K562 (cell line): ENCODE measurements around the gene HNRNPF. TPM values are rescaled to one million over a fixed set of nuclear protein-coding genes. Genes with fewer than 3 reads are reported as not detected.

ENCODE experiments used
- ARHGAP35 ChIP-seq: fragments of 450-650 bp; IDR thresholded peaks from 2 replicates; pipeline ENCODE4 v1.6.1; 2018; ENCODE audit not compliant: partially characterized antibody
- ARID2 ChIP-seq: fragments of 450-650 bp; IDR thresholded peaks from 2 replicates; pipeline ENCODE4 v1.6.1; 2017; ENCODE audit warnings: antibody characterized with exemption, mild to moderate bottlenecking
- ATF1 ChIP-seq, 2 experiments: fragments of 450-650 bp in 1 of 2; IDR thresholded peaks; 2 replicates each; pipeline ENCODE4 v1.6.1; 2016; ENCODE audit warnings: missing compliant biosample characterization in 1 of 2, missing genetic modification characterization in 1 of 2
- GTF2E2 ChIP-seq: fragments of 200-800 bp; sonication (Bioruptor generic); IDR thresholded peaks from 2 replicates; pipeline ENCODE4 v1.6.1; 2016; ENCODE audit warnings: missing genetic modification characterization, missing compliant biosample characterization
- HMG20B ChIP-seq: fragments of 250-450 bp; sonication (Bioruptor Pico); IDR thresholded peaks from 2 replicates; pipeline ENCODE4 v1.5.0; 2021; ENCODE audit warnings: mild to moderate bottlenecking
- KDM5B ChIP-seq: fragments of 200-600 bp; sonication (generic); IDR thresholded peaks from 2 replicates; pipeline ENCODE4 v1.6.1; 2012; ENCODE audit warnings: low read depth, mild to moderate bottlenecking, moderate library complexity, low read length, control low read depth, inconsistent platforms; ENCODE audit not compliant: insufficient replicate concordance
- MTA1 ChIP-seq: fragments of 450-650 bp; IDR thresholded peaks from 2 replicates; pipeline ENCODE4 v1.6.1; 2017; ENCODE audit warnings: borderline replicate concordance
- MXI1 ChIP-seq: IDR thresholded peaks from 2 replicates; pipeline ENCODE4 v1.6.1; 2011; ENCODE audit warnings: low read depth, mild to moderate bottlenecking, improper control_type of control experiment, low read length
- NEUROD1 ChIP-seq: fragments of 150-350 bp; IDR thresholded peaks from 2 replicates; pipeline ENCODE4 v1.6.1; 2014; ENCODE audit warnings: borderline replicate concordance, low read length, low read depth; ENCODE audit not compliant: partially characterized antibody
- NFRKB ChIP-seq: fragments of 450-650 bp; IDR thresholded peaks from 2 replicates; pipeline ENCODE4 v1.6.1; 2016; ENCODE audit warnings: low read depth
- PHF8 ChIP-seq: fragments of 200-600 bp; sonication (generic); IDR thresholded peaks from 2 replicates; pipeline ENCODE4 v1.6.1; 2012; ENCODE audit warnings: mixed run types, mild to moderate bottlenecking, inconsistent platforms, low read length, moderate library complexity, borderline replicate concordance
- PTBP1 ChIP-seq: fragments of 200-400 bp; formaldehyde crosslinking; IDR thresholded peaks from 2 replicates; pipeline ENCODE4 v1.6.1; 2017; ENCODE audit warnings: low read depth, low read length
- PTTG1 ChIP-seq: fragments of 450-650 bp; IDR thresholded peaks from 2 replicates; pipeline ENCODE4 v1.6.1; 2016; ENCODE audit warnings: low read depth, mild to moderate bottlenecking, missing genetic modification characterization, missing compliant biosample characterization
- SMARCE1 ChIP-seq: fragments of 450-650 bp; IDR thresholded peaks from 2 replicates; pipeline ENCODE4 v1.7.1; 2016; ENCODE audit warnings: mild to moderate bottlenecking
- SMC3 ChIP-seq: conservative IDR thresholded peaks from 2 replicates; pipeline ENCODE4 v1.6.1; 2011; ENCODE audit warnings: low read depth, low read length, improper control_type of control experiment; ENCODE audit not compliant: insufficient read depth
- U2AF1 ChIP-seq: fragments of 200-400 bp; formaldehyde crosslinking; optimal IDR thresholded peaks from 2 replicates; pipeline ENCODE3; 2017; ENCODE audit warnings: mild to moderate bottlenecking, low read depth, low read length, moderate library complexity
- ZBTB17 ChIP-seq: fragments of 450-650 bp; formaldehyde crosslinking; IDR thresholded peaks from 2 replicates; pipeline ENCODE4 v1.4.0; 2020; ENCODE audit warnings: mild to moderate bottlenecking
- ZNF174 ChIP-seq: fragments of 250-450 bp; sonication (Bioruptor Pico); IDR thresholded peaks from 2 replicates; pipeline ENCODE4 v1.4.0; 2020; ENCODE audit warnings: mild to moderate bottlenecking
- ZNF324 ChIP-seq: fragments of 250-450 bp; sonication (Bioruptor Pico); IDR thresholded peaks from 2 replicates; pipeline ENCODE4 v1.4.0; 2020; ENCODE audit warnings: mild to moderate bottlenecking
- ZNF449 ChIP-seq: fragments of 250-450 bp; sonication (Bioruptor Pico); IDR thresholded peaks from 2 replicates; pipeline ENCODE4 v1.8.0; 2022; ENCODE audit warnings: moderate library complexity, mild to moderate bottlenecking, inconsistent platforms
- polyA plus RNA-seq, 8 experiments: library from polyadenylated mRNA; depleted of rRNA in 4 of 8; stranded (reverse) in 5 of 8; unstranded in 3 of 8; fragments of >200 nt; fragmentation: Nextera tagmentation in 2 of 8; fragmentation: Illumina TruSeq in 1 of 8; extraction: Ambion mirVana in 2 of 8; extraction: Trizol in 1 of 8; gene quantifications; 2 replicates each; pipeline versions ENCODE4 v1.2.1 to v1.2.3, GENCODE V29; 2011 to 2014; ENCODE audit warnings: inconsistent platforms in 1 of 8, missing spikeins in 1 of 8
- total RNA-seq, 7 experiments: library from RNA; depleted of rRNA in 6 of 7; stranded (reverse); fragments of >200 nt in 6 of 7; fragmentation: Illumina TruSeq in 2 of 7; extraction: Trizol in 2 of 7; gene quantifications; 2 replicates each; pipeline versions ENCODE4 v1.2.1 to v1.2.3, GENCODE V29; 2011 to 2021; ENCODE audit warnings: low replicate concordance in 1 of 7
- TF ChIP-seq, protein P1 (sequence below), 3 experiments: fragments of 200-800 bp in 1 of 3; sonication (Bioruptor generic) in 1 of 3; sonication (generic) in 1 of 3; formaldehyde crosslinking in 1 of 3; IDR thresholded peaks; 2 replicates each; pipeline versions ENCODE4 v1.6.1 to v1.8.0; 2016 to 2022; ENCODE audit warnings: mild to moderate bottlenecking in 2 of 3, missing compliant biosample characterization in 2 of 3, missing genetic modification characterization in 2 of 3, missing genetic modification reagents in 1 of 3
- TF ChIP-seq, protein P2 (sequence below): fragments of 150-350 bp; IDR thresholded peaks from 2 replicates; pipeline ENCODE4 v1.6.1; 2014; ENCODE audit warnings: low read depth, mild to moderate bottlenecking, low read length, borderline replicate concordance

Gene HNRNPF
- total and polyA plus RNA-seq, 9 of the 15 experiments (the other 6 are each of a cell fraction or from before 2014, with no cell fraction given): 192 to 489 (median 416) TPM

- TF ChIP-seq, protein P1, sequence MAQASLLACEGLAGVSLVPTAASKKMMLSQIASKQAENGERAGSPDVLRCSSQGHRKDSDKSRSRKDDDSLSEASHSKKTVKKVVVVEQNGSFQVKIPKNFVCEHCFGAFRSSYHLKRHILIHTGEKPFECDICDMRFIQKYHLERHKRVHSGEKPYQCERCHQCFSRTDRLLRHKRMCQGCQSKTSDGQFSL (CRISPR knock-in tag; IDR thresholded peaks at IDR 0.05): 0 out of 2 replicates have a peak, but pooled peaks have one; percentile 60
- TF ChIP-seq, protein P1 (tag; IDR thresholded peaks at IDR 0.05): no peak
- TF ChIP-seq PTTG1 (tag) (no peak), KDM5B (peak; percentile 86), MXI1 (no peak), ZBTB17 (peak; percentile 80; the same call in 1 of the 2 replicates), NEUROD1 (peak; percentile 10), GTF2E2 (peak; percentile 70), ATF1 (CRISPR knock-in tag; IDR thresholded peaks at IDR 0.05) (peak; percentile 44; the same call in 1 of the 2 replicates), ATF1 (tag; IDR thresholded peaks at IDR 0.05) (peak; percentile 98), ZNF174 (CRISPR knock-in tag) (no peak), ZNF324 (CRISPR knock-in tag) (no peak), SMARCE1 (peak; percentile 55; the same call in 1 of the 2 replicates), PTBP1 (no peak), SMC3 (0 out of 2 replicates have a peak, but pooled peaks have one; percentile 24), ZNF449 (no peak), U2AF1 (peak; percentile 75), MTA1 (peak; percentile 63; the same call in 1 of the 2 replicates), HMG20B (CRISPR knock-in tag) (no peak), NFRKB (peak; percentile 93), ARHGAP35 (no peak), PHF8 (peak; percentile 97), ARID2 (peak; percentile 72; the same call in 1 of the 2 replicates)
- TF ChIP-seq, protein P2, sequence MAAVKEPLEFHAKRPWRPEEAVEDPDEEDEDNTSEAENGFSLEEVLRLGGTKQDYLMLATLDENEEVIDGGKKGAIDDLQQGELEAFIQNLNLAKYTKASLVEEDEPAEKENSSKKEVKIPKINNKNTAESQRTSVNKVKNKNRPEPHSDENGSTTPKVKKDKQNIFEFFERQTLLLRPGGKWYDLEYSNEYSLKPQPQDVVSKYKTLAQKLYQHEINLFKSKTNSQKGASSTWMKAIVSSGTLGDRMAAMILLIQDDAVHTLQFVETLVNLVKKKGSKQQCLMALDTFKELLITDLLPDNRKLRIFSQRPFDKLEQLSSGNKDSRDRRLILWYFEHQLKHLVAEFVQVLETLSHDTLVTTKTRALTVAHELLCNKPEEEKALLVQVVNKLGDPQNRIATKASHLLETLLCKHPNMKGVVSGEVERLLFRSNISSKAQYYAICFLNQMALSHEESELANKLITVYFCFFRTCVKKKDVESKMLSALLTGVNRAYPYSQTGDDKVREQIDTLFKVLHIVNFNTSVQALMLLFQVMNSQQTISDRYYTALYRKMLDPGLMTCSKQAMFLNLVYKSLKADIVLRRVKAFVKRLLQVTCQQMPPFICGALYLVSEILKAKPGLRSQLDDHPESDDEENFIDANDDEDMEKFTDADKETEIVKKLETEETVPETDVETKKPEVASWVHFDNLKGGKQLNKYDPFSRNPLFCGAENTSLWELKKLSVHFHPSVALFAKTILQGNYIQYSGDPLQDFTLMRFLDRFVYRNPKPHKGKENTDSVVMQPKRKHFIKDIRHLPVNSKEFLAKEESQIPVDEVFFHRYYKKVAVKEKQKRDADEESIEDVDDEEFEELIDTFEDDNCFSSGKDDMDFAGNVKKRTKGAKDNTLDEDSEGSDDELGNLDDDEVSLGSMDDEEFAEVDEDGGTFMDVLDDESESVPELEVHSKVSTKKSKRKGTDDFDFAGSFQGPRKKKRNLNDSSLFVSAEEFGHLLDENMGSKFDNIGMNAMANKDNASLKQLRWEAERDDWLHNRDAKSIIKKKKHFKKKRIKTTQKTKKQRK: no peak
Observed at GRCh38 chr10:43436291-43437140, 27.5 kb upstream of the HNRNPF start, which contains the start of gene ZNF487 (continued).
